Pancreas (tissue), 10 donors: ENCODE measurements around the gene ABITRAM. TPM values are rescaled to one million over a fixed set of nuclear protein-coding genes. Genes with fewer than 3 reads are reported as not detected.

Source experiments
- ATAC-seq, 4 donors: fragments of 200-7000 bp; cut with Tn5 transposase; one replicate each; pipeline versions ENCODE4 v1.8.0 to v1.9.1; 2020; ENCODE audit warnings: mild to moderate bottlenecking in 4 of 4, moderate library complexity in 4 of 4
- DNase-seq, 6 donors: peaks; one replicate each; pipeline ENCODE4 v3.0.0-alpha.2; 2020
- FAIRE-seq: peaks from 2 replicates; lab custom pipeline; 2012; peaks lifted over from hg19 to GRCh38; lab: Jason Lieb, UNC
- H3K27ac ChIP-seq, 4 donors: fragments of 200-600 bp; sonication (generic); 1 replicate in 3 of 4; 2 replicates in 1 of 4; pipeline versions ENCODE4 v1.5.0 to v1.8.0; 2020
- H3K27me3 ChIP-seq, 4 donors: fragments of 200-600 bp; one replicate each; pipeline ENCODE4 v1.8.0; 2021
- H3K36me3 ChIP-seq, 3 donors: fragments of 200-600 bp; sonication (generic) in 1 of 3; one replicate each; pipeline versions ENCODE4 v1.5.0 to v1.8.0; 2020 to 2021
- H3K4me1 ChIP-seq, 3 donors: fragments of 200-600 bp; one replicate each; pipeline ENCODE4 v1.8.0; 2021
- H3K4me3 ChIP-seq, 4 donors: fragments of 200-600 bp; sonication (generic) in 2 of 4; one replicate each; pipeline versions ENCODE4 v1.5.0 to v1.8.0; 2020 to 2021
- H3K9me3 ChIP-seq, 4 donors: fragments of 200-600 bp; one replicate each; pipeline ENCODE4 v1.8.0; 2021
- CTCF ChIP-seq, 4 donors: fragments of 200-600 bp; sonication (generic) in 3 of 4; IDR thresholded peaks; one replicate each; pipeline versions ENCODE4 v1.5.0 to v1.8.0; 2021; ENCODE audit warnings: antibody characterized with exemption in 4 of 4
- WGBS, 2 donors: extraction: QIAGEN DNeasy Blood & Tissue Kit; methylation state at CpG; one replicate each; pipeline ENCODE4 v1.1.7; 2013; 5-methylcytosine and 5-hydroxymethylcytosine counted together
- intact Hi-C, 3 donors: fragments of 100-400 bp; cut with DNase I; formaldehyde crosslinking; loops; one replicate each; pipeline versions ENCODE4 v1.11.1 to v1.14.2; 2022
- polyA plus RNA-seq, 2 donors: library from polyadenylated mRNA; stranded (reverse); fragments of 200-250 nt; gene quantifications; one replicate each; pipeline ENCODE4 v1.2.3, GENCODE V29; 2013
- total RNA-seq, 6 donors: library from RNA; stranded (reverse); fragmentation: NEBNext Ultra II Directional in 4 of 6; extraction: Animal tissue kit (Norgen Biotek cat#: 25700) in 4 of 6; gene quantifications; one replicate each; pipeline versions ENCODE4 v1.2.1 to v1.2.4, GENCODE V29; 2021 to 2023
- donor health status: healthy with polysubstance abuse.
- donor health status: DM: no; HTN: no; CAD: no; lungs with moderate emphysema.
- donor health status: DM: no; HTN: no; CAD: no.
- donor health status: control.
- donor health status: control.
- donor health status: Bipolar disorder and iron deficiency.
- donor health status: DM: yes; HTN: yes; CAD: no.
- donor health status: DM: no; HTN: no; CAD: no.
- donor health status: DM: no; HTN: no; CAD: no.
- donor health status: DM: yes; HTN: yes; CAD: no.

Gene ABITRAM
- total and polyA plus RNA-seq, 8 donors, result 5.7 to 8.1 (median 7.3) TPM

- H3K9me3 ChIP-seq, result no peaks in the 10 kb centered on the region
- no peaks in the 10 kb centered on the region for H3K27me3 ChIP-seq
- no peak for FAIRE-seq
- intact Hi-C loops, result no loop called here
- no peak for ATAC-seq
- TF ChIP-seq CTCF (IDR thresholded peaks at IDR 0.05), result no peak
- peaks cover 0 to 36% (median 31%) of the 10 kb centered on the region in 3 donors for H3K36me3 ChIP-seq
- H3K27ac ChIP-seq, result no peak overlapping the region
- 93 to 97% methylated on average over 3 of the region's 3 CpGs for WGBS, 2 donors
- H3K4me1 ChIP-seq, result no peaks in the 10 kb centered on the region
- no peak for DNase-seq
- H3K4me3 ChIP-seq, result no peak overlapping the region
These were observed 30.0 kb upstream of the ABITRAM start for GRCh38 chr9:108904161-108904560.

- DNase-seq (no peak), FAIRE-seq (no peak), ATAC-seq (no peak)
- intact Hi-C loops, result no loop called here
- WGBS, 2 donors, result 63 to 69% methylated on average over 2 of the region's 2 CpGs
- Histone ChIP-seq H3K4me3 (no peak overlapping the region), H3K4me1 (no peaks in the 10 kb centered on the region), H3K27me3 (no peaks in the 10 kb centered on the region), H3K36me3 (peaks cover 0 to 34% (median 28%) of the 10 kb centered on the region in 3 donors), H3K27ac (no peak overlapping the region), H3K9me3 (no peaks in the 10 kb centered on the region)
- no peak for TF ChIP-seq CTCF (IDR thresholded peaks at IDR 0.05)
These were observed 28.7 kb upstream of the ABITRAM start for GRCh38 chr9:108905494-108905893.

- no peaks in the 10 kb centered on the region for H3K27me3 ChIP-seq
- H3K4me3 ChIP-seq, result no peak overlapping the region
- H3K9me3 ChIP-seq, result no peaks in the 10 kb centered on the region
- intact Hi-C loops, result no loop called here
- DNase-seq, result no peak
- ATAC-seq, result no peak
- H3K36me3 ChIP-seq, result peaks cover 0 to 34% (median 26%) of the 10 kb centered on the region in 3 donors
- no peak for TF ChIP-seq CTCF (IDR thresholded peaks at IDR 0.05)
- H3K4me1 ChIP-seq, result no peaks in the 10 kb centered on the region
- no peak for FAIRE-seq
- H3K27ac ChIP-seq, result no peak overlapping the region
These were observed 23.8 kb upstream of the ABITRAM start for GRCh38 chr9:108910402-108910801.

- Histone ChIP-seq H3K27ac (no peak overlapping the region), H3K4me3 (no peak overlapping the region), H3K4me1 (no peaks in the 10 kb centered on the region), H3K36me3 (peaks cover 0 to 34% (median 30%) of the 10 kb centered on the region in 3 donors), H3K9me3 (no peaks in the 10 kb centered on the region), H3K27me3 (no peaks in the 10 kb centered on the region)
- WGBS, 2 donors, result 84 to 94% methylated on average over 2 of the region's 2 CpGs
- TF ChIP-seq CTCF (IDR thresholded peaks at IDR 0.05), result no peak
- FAIRE-seq (no peak), DNase-seq (no peak), ATAC-seq (no peak)
- intact Hi-C loops, result no loop called here
These were observed 23.3 kb upstream of the ABITRAM start for GRCh38 chr9:108910914-108911313.

- ATAC-seq (no peak), FAIRE-seq (no peak), DNase-seq (no peak)
- H3K27ac ChIP-seq, result no peak overlapping the region
- no peak for TF ChIP-seq CTCF (IDR thresholded peaks at IDR 0.05)
- H3K4me1 ChIP-seq, result no peaks in the 10 kb centered on the region
- intact Hi-C loops, result no loop called here
- H3K27me3 ChIP-seq, result no peaks in the 10 kb centered on the region
- WGBS, 2 donors, result 42 to 45% methylated on average over 1 of the region's 1 CpG
- no peak overlapping the region for H3K4me3 ChIP-seq
- no peaks in the 10 kb centered on the region for H3K9me3 ChIP-seq
- peaks cover 0 to 32% (median 28%) of the 10 kb centered on the region in 3 donors for H3K36me3 ChIP-seq
These were observed 22.4 kb upstream of the ABITRAM start for GRCh38 chr9:108911820-108912219.
